GM12801 (cell line): Measurements from ENCODE around the gene S100A8.

Source experiments
- CTCF ChIP-seq: IDR thresholded peaks from one replicate; pipeline ENCODE4 v1.5.1; 2011; ENCODE audit warnings: control low read depth; ENCODE audit not compliant: insufficient read length; ENCODE audit errors: extremely low read depth

Gene S100A8

GRCh38 chr1:153431427-153431826 lies 40.6 kb upstream of the S100A8 start:
- TF ChIP-seq CTCF = no peak

GRCh38 chr1:153431002-153431401 lies 40.1 kb upstream of the S100A8 start:
- no peak for TF ChIP-seq CTCF

GRCh38 chr1:153430561-153430960 lies 39.7 kb upstream of the S100A8 start:
- no peak for TF ChIP-seq CTCF

GRCh38 chr1:153430166-153430553 lies 39.3 kb upstream of the S100A8 start:
- no peak for TF ChIP-seq CTCF

GRCh38 chr1:153429266-153430165 lies 38.6 kb upstream of the S100A8 start:
- TF ChIP-seq CTCF = no peak

GRCh38 chr1:153428791-153429190 lies 37.9 kb upstream of the S100A8 start:
- TF ChIP-seq CTCF = no peak

- TF ChIP-seq CTCF = no peak
These were observed 37.3 kb upstream of the S100A8 start for GRCh38 chr1:153428073-153428638.
